Endodermal cell (in vitro differentiated cells): ENCODE results near the gene XXYLT1. TPM values are rescaled to one million over a fixed set of nuclear protein-coding genes. Genes with fewer than 3 reads are reported as not detected.
A peak's percentile ranks its signal among the peaks of the same experiment; 100 is the strongest.

Source experiments
- DNase-seq: peaks from one replicate; pipeline ENCODE4 v3.0.0-alpha.2; 2017
- H3K27ac ChIP-seq: 2 replicates; pipeline ENCODE4 v1.5.1; 2013; ENCODE audit warnings: mild to moderate bottlenecking, low read depth, low read length, moderate library complexity
- H3K27me3 ChIP-seq: 2 replicates; pipeline ENCODE4 v1.6.1; 2013; ENCODE audit warnings: mild to moderate bottlenecking, low read length, moderate library complexity; ENCODE audit not compliant: insufficient read depth, control insufficient read depth, poor library complexity, severe bottlenecking
- H3K36me3 ChIP-seq: 2 replicates; pipeline ENCODE4 v1.7.0; 2013; ENCODE audit warnings: mild to moderate bottlenecking, low read length, moderate library complexity; ENCODE audit not compliant: control insufficient read depth, insufficient read depth
- H3K4me1 ChIP-seq: one replicate; pipeline ENCODE4 v1.7.0; 2013; ENCODE audit warnings: low read length; ENCODE audit not compliant: control insufficient read depth, insufficient read depth
- H3K4me3 ChIP-seq: 2 replicates; pipeline ENCODE4 v1.5.1; 2013; ENCODE audit warnings: mild to moderate bottlenecking, low read length, moderate library complexity
- H3K9ac ChIP-seq: 2 replicates; pipeline ENCODE4 v1.6.1; 2013; ENCODE audit warnings: mild to moderate bottlenecking, low read length, moderate library complexity; ENCODE audit not compliant: poor library complexity, severe bottlenecking; ENCODE audit errors: extremely low read depth
- H3K9me3 ChIP-seq: 2 replicates; pipeline ENCODE4 v1.6.1; 2013; ENCODE audit warnings: mild to moderate bottlenecking, low read length, moderate library complexity; ENCODE audit not compliant: control insufficient read depth
- H3K27ac Mint-ChIP-seq: 2 replicates; pipeline ENCODE4 v1.8.0; 2020; ENCODE audit warnings: mixed read lengths
- H3K27me3 Mint-ChIP-seq: 2 replicates; pipeline ENCODE4 v1.8.0; 2021; ENCODE audit warnings: mild to moderate bottlenecking, mixed read lengths; ENCODE audit not compliant: insufficient read depth
- H3K36me3 Mint-ChIP-seq: 2 replicates; pipeline ENCODE4 v1.8.0; 2020; ENCODE audit warnings: low read depth, mixed read lengths
- H3K4me1 Mint-ChIP-seq: 2 replicates; pipeline ENCODE4 v1.8.0; 2020; ENCODE audit warnings: mixed read lengths
- H3K4me3 Mint-ChIP-seq: 2 replicates; pipeline ENCODE4 v1.8.0; 2020; ENCODE audit warnings: mild to moderate bottlenecking, moderate library complexity, mixed read lengths
- H3K9me3 Mint-ChIP-seq: 2 replicates; pipeline ENCODE4 v1.8.0; 2020; ENCODE audit warnings: mild to moderate bottlenecking, mixed read lengths
- WGBS, 2 experiments: methylation state at CpG; one replicate each; pipeline versions ENCODE4 v1.1.5 to v1.1.7; 2013; ENCODE audit warnings: missing lambda C conversion rate in 2 of 2, mixed read lengths in 1 of 2; ENCODE audit not compliant: insufficient coverage in 1 of 2, insufficient read length in 1 of 2; 5-methylcytosine and 5-hydroxymethylcytosine counted together
- total RNA-seq, 2 donors: library from RNA; stranded (reverse); fragmentation: NEBNext Ultra II Directional in 1 of 2; extraction: Animal tissue kit (Norgen Biotek cat#: 25700) in 1 of 2; gene quantifications; 2 replicates in 1 of 2; 3 replicates in 1 of 2; pipeline ENCODE4 v1.2.1, GENCODE V29; 2021
- TF ChIP-seq, protein P1 (sequence below): fragments of 200-600 bp; sonication (generic); conservative IDR thresholded peaks from 2 replicates; pipeline ENCODE4 v1.5.0; 2021; ENCODE audit warnings: antibody characterized with exemption, mild to moderate bottlenecking

XXYLT1 gene
- total RNA-seq, 2 donors from 2014 or later, result 35.5 to 38.3 TPM

DNA sequence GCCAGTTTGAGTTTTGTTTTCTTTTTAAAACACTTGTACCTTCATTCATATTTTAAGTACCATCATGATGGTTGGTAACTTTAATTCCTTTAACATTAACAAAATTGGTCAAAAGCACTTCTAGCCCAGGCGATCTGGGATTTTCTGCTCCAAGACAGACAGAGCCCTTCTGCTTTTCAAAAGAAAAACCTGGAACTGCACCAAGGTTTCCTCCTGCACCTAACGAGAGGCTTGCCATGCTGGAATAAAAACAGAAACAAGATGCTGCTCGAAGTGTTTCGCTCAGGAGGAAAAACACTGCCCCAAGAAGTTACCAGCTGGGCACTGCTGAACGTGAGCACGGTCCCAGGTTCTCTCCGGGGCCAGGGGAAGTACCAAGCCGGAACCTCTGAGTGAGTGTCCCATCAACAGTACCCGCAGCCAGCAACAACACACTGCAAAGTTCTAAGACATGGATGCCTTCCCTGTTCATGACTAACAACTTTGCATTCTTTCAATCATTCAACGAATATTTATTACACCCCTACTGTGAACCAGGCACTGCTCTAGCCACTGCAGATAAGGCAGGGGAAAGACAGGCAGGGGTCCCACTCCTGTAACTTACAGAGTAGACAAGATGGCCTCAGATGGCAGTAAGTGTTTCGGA, 98.8 kb downstream of the XXYLT1 start:
- 85 to 92% methylated on average over 10 to 11 of the region's 11 CpGs for WGBS, 2 experiments
- H3K4me1 Mint-ChIP-seq, result peaks cover 7% of the 10 kb centered on the region
- peaks cover 20% of the 10 kb centered on the region for H3K36me3 Mint-ChIP-seq
- peaks cover 4% of the 10 kb centered on the region for H3K4me1 ChIP-seq
- H3K27me3 ChIP-seq, result no peaks in the 10 kb centered on the region
- no peak overlapping the region for H3K27ac ChIP-seq
- TF ChIP-seq, protein P1, sequence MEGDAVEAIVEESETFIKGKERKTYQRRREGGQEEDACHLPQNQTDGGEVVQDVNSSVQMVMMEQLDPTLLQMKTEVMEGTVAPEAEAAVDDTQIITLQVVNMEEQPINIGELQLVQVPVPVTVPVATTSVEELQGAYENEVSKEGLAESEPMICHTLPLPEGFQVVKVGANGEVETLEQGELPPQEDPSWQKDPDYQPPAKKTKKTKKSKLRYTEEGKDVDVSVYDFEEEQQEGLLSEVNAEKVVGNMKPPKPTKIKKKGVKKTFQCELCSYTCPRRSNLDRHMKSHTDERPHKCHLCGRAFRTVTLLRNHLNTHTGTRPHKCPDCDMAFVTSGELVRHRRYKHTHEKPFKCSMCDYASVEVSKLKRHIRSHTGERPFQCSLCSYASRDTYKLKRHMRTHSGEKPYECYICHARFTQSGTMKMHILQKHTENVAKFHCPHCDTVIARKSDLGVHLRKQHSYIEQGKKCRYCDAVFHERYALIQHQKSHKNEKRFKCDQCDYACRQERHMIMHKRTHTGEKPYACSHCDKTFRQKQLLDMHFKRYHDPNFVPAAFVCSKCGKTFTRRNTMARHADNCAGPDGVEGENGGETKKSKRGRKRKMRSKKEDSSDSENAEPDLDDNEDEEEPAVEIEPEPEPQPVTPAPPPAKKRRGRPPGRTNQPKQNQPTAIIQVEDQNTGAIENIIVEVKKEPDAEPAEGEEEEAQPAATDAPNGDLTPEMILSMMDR, result no peak
- peak; percentile 59 for DNase-seq
- no peaks in the 10 kb centered on the region for H3K27me3 Mint-ChIP-seq
- no peak overlapping the region for H3K9ac ChIP-seq
- no peaks in the 10 kb centered on the region for H3K36me3 ChIP-seq
- no peaks in the 10 kb centered on the region for H3K9me3 ChIP-seq
- no peak overlapping the region for H3K27ac Mint-ChIP-seq
- no peak overlapping the region for H3K4me3 Mint-ChIP-seq
- no peak overlapping the region for H3K4me3 ChIP-seq
- no peaks in the 10 kb centered on the region for H3K9me3 Mint-ChIP-seq

DNA sequence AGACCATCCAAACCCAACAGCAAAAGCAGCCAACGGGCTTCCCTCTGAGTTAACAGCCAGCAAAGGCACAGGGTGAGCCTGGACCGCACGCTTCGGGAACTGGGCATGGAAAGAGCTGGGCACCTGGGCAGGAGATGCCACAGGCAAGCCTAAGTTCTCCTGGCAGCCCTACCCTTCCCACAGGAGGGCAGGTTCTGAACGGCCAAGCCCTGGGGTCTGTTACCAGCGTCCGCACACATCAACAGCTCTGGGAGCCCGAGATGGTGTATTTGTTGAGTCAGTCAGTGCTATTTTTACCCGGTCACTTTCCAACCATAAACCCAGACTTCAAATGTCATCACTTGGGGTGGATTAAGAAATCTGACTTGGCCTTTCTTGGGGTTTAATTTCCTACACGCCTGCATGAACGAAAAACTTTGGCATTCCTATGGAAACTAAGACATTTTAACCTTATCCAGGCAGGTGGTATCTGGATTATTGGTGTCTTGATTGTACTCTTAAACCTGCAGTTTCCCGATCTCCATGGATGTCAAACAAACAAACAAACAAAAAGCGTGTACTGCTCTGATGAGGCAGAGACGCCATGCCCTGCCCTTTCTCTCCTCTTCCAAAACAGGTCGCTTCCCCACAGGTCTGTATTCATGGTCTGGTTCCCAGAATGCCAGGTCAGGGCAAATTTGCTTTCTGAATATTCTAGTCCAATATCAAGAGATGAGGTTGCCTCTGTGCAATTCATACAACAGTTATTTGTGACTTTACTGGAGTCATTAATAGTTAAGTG, 99.7 kb downstream of the XXYLT1 start:
- Histone ChIP-seq H3K9me3 (no peaks in the 10 kb centered on the region), H3K4me3 (no peak overlapping the region), H3K27me3 (no peaks in the 10 kb centered on the region), H3K4me1 (peaks cover 4% of the 10 kb centered on the region), H3K9ac (no peak overlapping the region), H3K27ac (no peak overlapping the region), H3K36me3 (no peaks in the 10 kb centered on the region)
- H3K27me3 Mint-ChIP-seq, result no peaks in the 10 kb centered on the region
- no peak overlapping the region for H3K27ac Mint-ChIP-seq
- H3K4me3 Mint-ChIP-seq, result no peak overlapping the region
- TF ChIP-seq, protein P1, result no peak
- DNase-seq, result peak; percentile 28
- H3K36me3 Mint-ChIP-seq, result peaks cover 20% of the 10 kb centered on the region
- peaks cover 7% of the 10 kb centered on the region for H3K4me1 Mint-ChIP-seq
- 94 to 95% methylated on average over 9 to 15 of the region's 15 CpGs for WGBS, 2 experiments
- H3K9me3 Mint-ChIP-seq, result no peaks in the 10 kb centered on the region

DNA sequence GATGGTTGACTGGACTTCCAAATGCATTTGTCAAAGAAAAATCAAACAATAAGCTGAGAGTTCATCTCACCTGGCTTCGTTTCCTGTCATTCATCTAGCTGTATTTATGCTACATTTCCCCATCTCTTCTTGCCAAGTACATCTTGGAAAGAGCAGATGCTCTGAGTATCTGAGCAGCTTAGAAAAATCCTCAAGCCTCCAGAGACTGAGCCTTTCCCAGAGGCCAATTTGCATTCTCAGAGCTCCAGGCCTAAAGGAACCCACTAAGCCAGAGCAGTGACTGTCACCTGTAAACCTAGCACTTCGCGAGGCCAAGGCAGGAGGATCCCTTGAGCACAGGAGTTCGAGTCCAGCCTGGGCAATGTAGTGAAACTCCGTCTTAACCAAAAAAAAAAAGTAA, 100.5 kb downstream of the XXYLT1 start:
- Mint-ChIP-seq H3K36me3 (peaks cover 13% of the 10 kb centered on the region), H3K27me3 (no peaks in the 10 kb centered on the region), H3K27ac (no peak overlapping the region), H3K4me1 (peaks cover 7% of the 10 kb centered on the region), H3K4me3 (no peak overlapping the region), H3K9me3 (no peaks in the 10 kb centered on the region)
- Histone ChIP-seq H3K27ac (no peak overlapping the region), H3K36me3 (no peaks in the 10 kb centered on the region), H3K9me3 (no peaks in the 10 kb centered on the region), H3K4me1 (peaks cover 4% of the 10 kb centered on the region), H3K4me3 (no peak overlapping the region), H3K9ac (no peak overlapping the region), H3K27me3 (no peaks in the 10 kb centered on the region)
- TF ChIP-seq, protein P1, result no peak
- DNase-seq, result peak; percentile 32
- 87 to 96% methylated on average over 5 of the region's 5 CpGs for WGBS, 2 experiments
